CD4-positive, CD25-positive, alpha-beta regulatory T cell (primary cell): ENCODE measurements around the gene FEZF2. TPM values are rescaled to one million over a fixed set of nuclear protein-coding genes. Genes with fewer than 3 reads are reported as not detected.

ENCODE experiments used
- ATAC-seq, 2 donors: fragments of 150-1000 bp; cut with Tn5 transposase; one replicate each; pipeline ENCODE4 v1.10.0; 2021; ENCODE audit warnings: low read depth in 2 of 2, moderate number of reproducible peaks in 2 of 2, moderate library complexity in 1 of 2
- DNase-seq, 3 donors: peaks; one replicate each; pipeline versions ENCODE4 v3.0.0 to v3.0.0-alpha.2; 2012 to 2022; ENCODE audit warnings: mixed read lengths in 1 of 3
- H3K27ac ChIP-seq: one replicate; pipeline ENCODE4 v1.7.0; 2013; ENCODE audit warnings: mild to moderate bottlenecking, low read length; ENCODE audit not compliant: insufficient read depth, poor library complexity, severe bottlenecking
- H3K27me3 ChIP-seq: one replicate; pipeline ENCODE4 v1.7.0; 2013; ENCODE audit warnings: low read length; ENCODE audit not compliant: control insufficient read depth, insufficient read depth
- H3K36me3 ChIP-seq: one replicate; pipeline ENCODE4 v1.7.0; 2013; ENCODE audit warnings: mild to moderate bottlenecking, low read length, moderate library complexity; ENCODE audit not compliant: control insufficient read depth, insufficient read depth
- H3K4me1 ChIP-seq: 2 replicates; pipeline ENCODE4 v1.7.0; 2013; ENCODE audit warnings: mild to moderate bottlenecking, low read length; ENCODE audit not compliant: insufficient read depth, control insufficient read depth, poor library complexity, severe bottlenecking
- H3K4me3 ChIP-seq: one replicate; pipeline ENCODE4 v1.7.0; 2013; ENCODE audit warnings: low read depth, mild to moderate bottlenecking, low read length, moderate library complexity
- H3K9me3 ChIP-seq, 2 experiments: 1 replicate in 1 of 2; 2 replicates in 1 of 2; pipeline ENCODE4 v1.7.0; 2013; ENCODE audit warnings: low read length in 2 of 2, mild to moderate bottlenecking in 1 of 2, moderate library complexity in 1 of 2; ENCODE audit not compliant: control insufficient read depth in 2 of 2
- H3K27ac Mint-ChIP-seq, 3 donors: one replicate each; pipeline ENCODE4 v1.8.0; 2020 to 2022; ENCODE audit warnings: mild to moderate bottlenecking in 3 of 3, mixed read lengths in 3 of 3, moderate library complexity in 2 of 3
- H3K27me3 Mint-ChIP-seq: one replicate; pipeline ENCODE4 v1.8.0; 2022; ENCODE audit warnings: mild to moderate bottlenecking, mixed read lengths
- H3K36me3 Mint-ChIP-seq: one replicate; pipeline ENCODE4 v1.8.0; 2020; ENCODE audit warnings: mixed read lengths
- H3K4me1 Mint-ChIP-seq, 4 donors: one replicate each; pipeline ENCODE4 v1.8.0; 2020 to 2022; ENCODE audit warnings: mixed read lengths in 4 of 4, mild to moderate bottlenecking in 1 of 4
- H3K4me3 Mint-ChIP-seq, 4 donors: one replicate each; pipeline ENCODE4 v1.8.0; 2020 to 2022; ENCODE audit warnings: mild to moderate bottlenecking in 4 of 4, mixed read lengths in 4 of 4, moderate library complexity in 3 of 4
- H3K9me3 Mint-ChIP-seq, 7 donors: one replicate each; pipeline ENCODE4 v1.8.0; 2020 to 2022; ENCODE audit warnings: mixed read lengths in 7 of 7, mild to moderate bottlenecking in 3 of 7, moderate library complexity in 2 of 7
- polyA plus RNA-seq, 4 donors: library from polyadenylated mRNA; unstranded; fragments of 300-500 nt; fragmentation: Illumina TruSeq; gene quantifications; one replicate each; pipeline ENCODE4 v1.2.3, GENCODE V29; 2021
- total RNA-seq: library from RNA; stranded (reverse); gene quantifications from one replicate; pipeline ENCODE4 v1.2.3, GENCODE V29; 2022

The FEZF2 gene
- total and polyA plus RNA-seq, 5 donors from 2014 or later: not detected

GRCh38 chr3:62376906-62377877, 3.8 kb upstream of the FEZF2 start:
- no peaks in the 10 kb centered on the region for H3K4me1 ChIP-seq
- no peaks in the 10 kb centered on the region for H3K36me3 Mint-ChIP-seq
- H3K27ac Mint-ChIP-seq: no peak overlapping the region
- H3K9me3 Mint-ChIP-seq: peaks cover 0 to 6% (median 1%) of the 10 kb centered on the region in 7 donors
- no peaks in the 10 kb centered on the region for H3K9me3 ChIP-seq
- H3K4me1 Mint-ChIP-seq: peaks cover 0 to 10% (median 7%) of the 10 kb centered on the region in 4 donors
- H3K36me3 ChIP-seq: no peaks in the 10 kb centered on the region
- ATAC-seq (no peak), DNase-seq (no peak)
- peaks cover 71% of the 10 kb centered on the region for H3K27me3 Mint-ChIP-seq
- H3K4me3 ChIP-seq: no peak overlapping the region
- no peak overlapping the region for H3K4me3 Mint-ChIP-seq
- peaks cover 39% of the 10 kb centered on the region for H3K27me3 ChIP-seq
- H3K27ac ChIP-seq: no peak overlapping the region

- ATAC-seq (no peak), DNase-seq (no peak)
- no peaks in the 10 kb centered on the region for H3K36me3 ChIP-seq
- H3K27me3 ChIP-seq: peaks cover 39% of the 10 kb centered on the region
- H3K4me3 ChIP-seq: no peak overlapping the region
- no peaks in the 10 kb centered on the region for H3K36me3 Mint-ChIP-seq
- H3K9me3 Mint-ChIP-seq: peaks cover 0 to 6% (median 1%) of the 10 kb centered on the region in 7 donors
- H3K4me1 ChIP-seq: no peaks in the 10 kb centered on the region
- peaks cover 0 to 10% (median 7%) of the 10 kb centered on the region in 4 donors for H3K4me1 Mint-ChIP-seq
- H3K27ac ChIP-seq: no peak overlapping the region
- no peaks in the 10 kb centered on the region for H3K9me3 ChIP-seq
- H3K4me3 Mint-ChIP-seq: no peak overlapping the region
- H3K27me3 Mint-ChIP-seq: peaks cover 65% of the 10 kb centered on the region
- no peak overlapping the region for H3K27ac Mint-ChIP-seq
Measured at GRCh38 chr3:62376454-62376720, 3.0 kb upstream of the FEZF2 start.

- Mint-ChIP-seq H3K27ac (no peak overlapping the region), H3K9me3 (peaks cover 0 to 6% (median 2%) of the 10 kb centered on the region in 7 donors), H3K36me3 (no peaks in the 10 kb centered on the region), H3K4me1 (peaks cover 0 to 10% (median 7%) of the 10 kb centered on the region in 4 donors), H3K27me3 (peaks cover 65% of the 10 kb centered on the region), H3K4me3 (no peak overlapping the region)
- no peak for DNase-seq
- Histone ChIP-seq H3K9me3 (no peaks in the 10 kb centered on the region), H3K27ac (no peak overlapping the region), H3K36me3 (no peaks in the 10 kb centered on the region), H3K4me3 (no peak overlapping the region), H3K4me1 (no peaks in the 10 kb centered on the region), H3K27me3 (peaks cover 39% of the 10 kb centered on the region)
- no peak for ATAC-seq
Measured at GRCh38 chr3:62375655-62376453, 2.5 kb upstream of the FEZF2 start.

GRCh38 chr3:62374341-62375218, 1.2 kb upstream of the FEZF2 start:
- H3K4me1 Mint-ChIP-seq: peaks cover 0 to 10% (median 7%) of the 10 kb centered on the region in 4 donors
- ATAC-seq (no peak), DNase-seq (no peak)
- no peak overlapping the region for H3K27ac ChIP-seq
- H3K27me3 Mint-ChIP-seq: peaks cover 62% of the 10 kb centered on the region
- H3K36me3 Mint-ChIP-seq: no peaks in the 10 kb centered on the region
- H3K4me3 Mint-ChIP-seq: no peak overlapping the region
- H3K4me1 ChIP-seq: no peaks in the 10 kb centered on the region
- no peaks in the 10 kb centered on the region for H3K9me3 ChIP-seq
- H3K27me3 ChIP-seq: peaks cover 31% of the 10 kb centered on the region
- H3K4me3 ChIP-seq: no peak overlapping the region
- no peaks in the 10 kb centered on the region for H3K36me3 ChIP-seq
- H3K27ac Mint-ChIP-seq: no peak overlapping the region
- peaks cover 0 to 6% (median 2%) of the 10 kb centered on the region in 7 donors for H3K9me3 Mint-ChIP-seq

- H3K9me3 Mint-ChIP-seq: peaks cover 0 to 6% (median 2%) of the 10 kb centered on the region in 7 donors
- ATAC-seq (no peak), DNase-seq (no peak)
- Histone ChIP-seq H3K4me1 (no peaks in the 10 kb centered on the region), H3K4me3 (no peak overlapping the region), H3K27me3 (peaks cover 25% of the 10 kb centered on the region), H3K27ac (no peak overlapping the region), H3K36me3 (no peaks in the 10 kb centered on the region), H3K9me3 (no peaks in the 10 kb centered on the region)
- H3K36me3 Mint-ChIP-seq: no peaks in the 10 kb centered on the region
- no peak overlapping the region for H3K4me3 Mint-ChIP-seq
- H3K27me3 Mint-ChIP-seq: peaks cover 60% of the 10 kb centered on the region
- no peak overlapping the region for H3K27ac Mint-ChIP-seq
- H3K4me1 Mint-ChIP-seq: peaks cover 0 to 8% (median 7%) of the 10 kb centered on the region in 4 donors
Measured at GRCh38 chr3:62373714-62374333, 474 bp upstream of the FEZF2 start.

- Histone ChIP-seq H3K4me3 (no peak overlapping the region), H3K9me3 (no peaks in the 10 kb centered on the region), H3K27me3 (peaks cover 24% of the 10 kb centered on the region), H3K27ac (no peak overlapping the region), H3K4me1 (no peaks in the 10 kb centered on the region), H3K36me3 (no peaks in the 10 kb centered on the region)
- Mint-ChIP-seq H3K27ac (no peak overlapping the region), H3K27me3 (peaks cover 66% of the 10 kb centered on the region), H3K4me1 (peaks cover 0 to 8% (median 6%) of the 10 kb centered on the region in 4 donors), H3K36me3 (no peaks in the 10 kb centered on the region), H3K9me3 (peaks cover 0 to 6% (median 2%) of the 10 kb centered on the region in 7 donors), H3K4me3 (no peak overlapping the region)
- ATAC-seq: no peak
- no peak for DNase-seq
Measured at GRCh38 chr3:62372621-62373041, 719 bp downstream of the FEZF2 start.
